Left renal cortex interstitium (tissue), 4 donors: ENCODE results near the gene PRKG1. TPM values are rescaled to one million over a fixed set of nuclear protein-coding genes. Genes with fewer than 3 reads are reported as not detected.

Source experiments
- DNase-seq, 4 donors: peaks; one replicate each; pipeline ENCODE4 v3.0.0-alpha.2; 2013; ENCODE audit warnings: low read depth in 4 of 4, low spot score in 2 of 4, missing footprints in 1 of 4
- polyA plus RNA-seq, 4 donors: library from polyadenylated mRNA; unstranded; fragments of 120-200 nt; gene quantifications; one replicate each; pipeline ENCODE4 v1.2.1, GENCODE V29; 2013; ENCODE audit not compliant: insufficient read length in 4 of 4

PRKG1 gene
- polyA plus RNA-seq, 4 donors, result 12.3 to 14.3 (median 13.4) TPM

DNA sequence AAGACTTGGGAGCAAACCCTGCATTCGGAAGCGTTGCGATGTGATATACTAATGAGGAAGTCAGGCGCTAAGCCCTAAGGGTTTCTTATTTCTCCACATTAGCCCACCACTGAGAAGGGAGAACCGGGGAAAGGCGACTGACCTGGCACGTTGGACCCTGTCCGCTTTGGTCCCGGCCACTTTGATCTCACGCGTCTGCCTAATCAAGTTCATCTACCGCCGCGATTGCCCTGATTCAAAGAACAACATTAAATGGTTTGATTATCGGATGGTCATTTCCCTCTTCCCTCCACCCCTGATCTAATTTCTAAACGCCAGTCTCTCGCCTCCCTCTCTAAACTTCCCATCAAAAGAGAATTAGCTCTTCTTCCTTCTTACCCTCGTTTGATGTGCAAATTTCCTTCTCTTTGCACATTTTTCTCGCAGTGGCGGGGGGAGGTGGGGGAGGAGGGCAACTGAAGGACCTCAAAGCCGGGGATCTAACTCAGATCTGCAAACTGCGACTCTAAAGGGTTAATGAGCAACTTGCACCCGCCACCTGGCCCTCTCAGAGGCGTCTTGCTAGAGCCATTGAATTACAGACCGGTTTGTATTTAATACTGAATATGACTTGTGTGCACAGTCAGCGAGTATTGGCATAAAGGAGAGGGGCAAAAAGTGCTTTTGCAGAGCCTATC is 1239.1 kb downstream of the PRKG1 start:
- peak; percentile 15 to 41 (median 30) for DNase-seq

DNA sequence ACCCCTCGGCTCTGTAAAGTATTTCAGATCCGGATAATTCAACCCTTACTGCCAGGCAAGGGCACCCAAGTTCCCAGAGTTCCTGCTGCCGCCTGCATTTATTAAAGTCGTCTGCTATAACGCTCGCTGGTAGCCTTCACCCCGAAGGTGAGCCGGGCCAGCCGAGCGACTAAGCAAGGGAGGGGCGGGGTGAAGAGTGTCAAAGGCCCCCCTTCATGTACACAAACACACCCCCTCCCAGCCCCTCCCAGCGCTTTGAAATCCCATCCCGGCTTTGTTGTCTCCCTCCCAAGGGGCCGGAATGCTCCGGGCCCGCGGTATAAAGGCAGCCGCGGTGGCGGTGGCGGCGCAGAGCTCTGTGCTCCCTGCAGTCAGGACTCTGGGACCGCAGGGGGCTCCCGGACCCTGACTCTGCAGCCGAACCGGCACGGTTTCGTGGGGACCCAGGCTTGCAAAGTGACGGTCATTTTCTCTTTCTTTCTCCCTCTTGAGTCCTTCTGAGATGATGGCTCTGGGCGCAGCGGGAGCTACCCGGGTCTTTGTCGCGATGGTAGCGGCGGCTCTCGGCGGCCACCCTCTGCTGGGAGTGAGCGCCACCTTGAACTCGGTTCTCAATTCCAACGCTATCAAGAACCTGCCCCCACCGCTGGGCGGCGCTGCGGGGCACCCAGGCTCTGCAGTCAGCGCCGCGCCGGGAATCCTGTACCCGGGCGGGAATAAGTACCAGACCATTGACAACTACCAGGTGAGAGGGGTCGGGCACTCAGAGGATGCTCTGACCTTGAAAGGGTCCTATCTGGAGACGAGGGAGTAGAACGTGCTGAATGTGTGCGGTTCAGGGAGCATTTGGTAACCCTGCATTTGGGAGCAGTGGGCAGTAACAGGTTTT is 1239.9 kb downstream of the PRKG1 start, which contains the start of gene DKK1:
Gene DKK1, plus strand, starts transcription at position 349 of the 889 bp plus-strand sequence. Its CDS starts 154 bp downstream, at position 503.
- peak; percentile 37 to 45 (median 44) for DNase-seq

DNA sequence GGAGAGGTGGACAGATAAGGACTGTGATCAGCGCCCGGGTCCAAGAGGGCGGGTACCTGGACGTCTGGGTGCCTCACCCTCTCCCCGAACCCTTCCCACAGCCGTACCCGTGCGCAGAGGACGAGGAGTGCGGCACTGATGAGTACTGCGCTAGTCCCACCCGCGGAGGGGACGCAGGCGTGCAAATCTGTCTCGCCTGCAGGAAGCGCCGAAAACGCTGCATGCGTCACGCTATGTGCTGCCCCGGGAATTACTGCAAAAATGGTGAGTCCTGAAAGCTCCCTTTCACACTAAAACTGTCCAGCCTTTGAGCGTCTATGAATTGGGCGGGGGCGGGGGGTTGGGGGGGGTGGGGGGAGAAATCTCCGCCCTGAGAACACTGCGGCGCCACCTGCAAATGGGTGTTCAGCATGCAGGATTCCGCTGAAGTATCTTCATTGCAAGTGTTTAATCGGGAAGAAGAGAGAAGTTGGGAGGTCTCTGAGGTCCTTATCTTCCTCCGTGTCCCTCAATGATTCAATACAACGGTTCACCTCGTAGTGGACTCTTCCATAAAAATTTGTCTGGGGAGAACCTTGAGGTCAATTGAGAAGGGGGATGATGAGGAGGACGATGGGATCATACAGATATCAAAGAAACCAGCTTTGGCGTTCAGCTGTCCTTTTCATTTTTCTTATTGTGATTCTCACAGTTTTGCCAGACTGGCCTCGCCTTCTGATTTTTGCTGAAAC is 1240.7 kb downstream of the PRKG1 start:
- peak in 1 of 4 donors; percentile 13 for DNase-seq

DNA sequence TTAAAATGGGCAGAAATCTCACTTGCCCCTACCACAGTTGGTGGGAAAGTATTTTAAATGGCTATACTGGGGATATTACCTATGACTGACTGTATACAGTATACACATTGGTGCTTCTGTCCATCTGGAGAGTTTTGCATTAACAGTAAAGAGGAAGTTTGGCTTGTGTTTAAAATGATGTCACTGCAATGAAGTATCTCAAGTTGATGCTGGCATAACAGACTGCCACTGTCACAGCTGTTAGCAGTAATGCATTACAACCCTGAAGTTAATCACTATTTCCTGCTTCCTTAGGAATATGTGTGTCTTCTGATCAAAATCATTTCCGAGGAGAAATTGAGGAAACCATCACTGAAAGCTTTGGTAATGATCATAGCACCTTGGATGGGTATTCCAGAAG is 1241.7 kb downstream of the PRKG1 start:
- DNase-seq, result no peak

DNA sequence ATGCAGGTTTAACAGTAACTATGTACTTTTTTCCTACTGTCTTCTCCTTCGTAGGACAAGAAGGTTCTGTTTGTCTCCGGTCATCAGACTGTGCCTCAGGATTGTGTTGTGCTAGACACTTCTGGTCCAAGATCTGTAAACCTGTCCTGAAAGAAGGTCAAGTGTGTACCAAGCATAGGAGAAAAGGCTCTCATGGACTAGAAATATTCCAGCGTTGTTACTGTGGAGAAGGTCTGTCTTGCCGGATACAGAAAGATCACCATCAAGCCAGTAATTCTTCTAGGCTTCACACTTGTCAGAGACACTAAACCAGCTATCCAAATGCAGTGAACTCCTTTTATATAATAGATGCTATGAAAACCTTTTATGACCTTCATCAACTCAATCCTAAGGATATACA is 1242.2 kb downstream of the PRKG1 start:
- DNase-seq, result no peak

DNA sequence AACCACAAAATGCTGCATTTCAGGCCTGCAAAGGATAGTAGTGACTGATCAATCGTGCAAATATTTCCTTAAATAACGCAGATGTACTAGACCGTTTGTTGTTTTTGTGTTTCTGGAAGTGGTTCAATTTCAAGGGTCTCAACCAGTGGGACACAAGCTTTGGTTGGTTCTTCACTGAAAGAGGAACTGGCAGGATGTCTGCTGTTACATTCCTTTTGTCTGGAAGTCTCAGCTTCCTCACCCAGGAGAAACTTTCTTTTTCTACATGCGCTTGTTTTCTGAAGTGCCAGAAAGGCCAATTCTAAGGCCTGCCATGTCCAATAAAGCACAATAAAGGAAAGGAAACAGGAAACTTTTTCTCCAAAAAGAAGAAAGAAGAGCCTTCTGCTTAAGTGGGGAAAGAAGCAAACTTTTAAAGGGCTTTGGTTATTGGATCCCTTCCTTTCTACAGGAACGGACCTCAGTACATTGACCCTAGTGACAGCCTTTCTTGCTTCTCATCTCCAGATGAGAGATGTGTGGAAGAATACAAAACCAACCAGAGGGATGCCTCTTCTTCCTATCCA is 1243.9 kb downstream of the PRKG1 start:
- DNase-seq, result no peak

DNA sequence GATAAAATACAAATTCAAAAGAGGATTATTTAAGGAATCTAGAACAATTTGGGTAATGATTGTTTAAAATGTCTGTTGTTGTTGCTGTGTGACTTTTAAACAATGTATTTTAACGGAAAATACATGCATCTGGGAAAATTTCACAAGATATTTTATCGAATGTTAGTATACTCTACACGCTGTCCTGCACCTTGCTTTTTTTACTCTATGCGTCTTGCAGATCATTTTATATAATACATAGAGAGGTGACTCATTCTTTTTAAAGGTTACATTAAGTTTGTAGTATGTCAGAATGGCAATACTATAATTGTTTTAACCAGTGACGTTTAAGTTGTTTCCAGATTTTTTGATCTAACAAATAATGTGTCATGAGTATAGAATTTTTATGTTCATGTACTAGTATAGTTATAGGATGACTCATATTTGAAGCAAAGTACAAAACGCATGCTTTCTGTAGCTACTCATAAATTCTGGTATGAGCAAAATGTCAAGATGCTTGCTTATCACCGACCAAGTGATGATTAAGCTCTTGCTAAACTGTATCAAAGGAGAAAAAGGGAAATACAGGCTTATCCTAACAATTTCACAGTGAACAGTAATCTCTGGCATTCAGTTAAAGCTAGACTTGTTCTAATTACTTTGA is 1244.7 kb downstream of the PRKG1 start:
- no peak for DNase-seq

DNA sequence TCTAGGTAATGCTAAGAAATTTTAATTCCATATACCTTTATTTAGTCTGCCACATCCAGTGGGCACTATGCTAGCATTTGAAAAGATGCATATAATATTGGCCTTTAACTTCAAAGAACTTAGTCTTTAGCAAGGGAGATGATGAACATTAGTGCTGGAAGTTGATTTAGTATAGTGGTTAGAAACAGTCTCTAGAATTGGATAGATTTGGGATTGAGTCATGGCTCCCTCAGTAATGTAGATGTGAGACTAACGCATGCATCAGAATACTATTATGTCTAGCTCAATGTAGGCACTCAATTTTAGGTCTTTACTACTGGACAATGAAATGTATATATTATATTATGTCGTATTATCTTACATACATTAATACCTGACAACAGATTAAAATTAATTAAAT is 1245.6 kb downstream of the PRKG1 start:
- DNase-seq, result no peak

DNA sequence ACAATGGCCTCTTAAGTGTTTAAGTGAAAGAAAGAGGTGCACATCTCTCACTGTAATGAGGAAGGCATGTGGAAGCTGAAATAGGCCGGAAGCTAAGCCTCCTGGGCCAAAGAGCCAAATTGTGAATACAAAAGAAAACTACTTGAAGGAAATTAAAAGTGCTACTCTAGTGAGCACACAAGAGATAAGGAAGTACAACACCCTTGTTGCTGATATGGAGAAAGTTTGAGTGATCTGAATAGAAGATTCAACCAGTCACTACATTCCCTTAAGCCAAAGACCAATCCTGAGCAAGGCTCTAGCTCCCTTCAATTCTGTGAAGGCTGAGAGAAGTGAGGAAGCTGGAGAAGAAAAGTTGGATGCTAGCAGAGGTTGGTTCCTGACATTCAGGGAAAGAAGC is 1248.0 kb downstream of the PRKG1 start:
- DNase-seq, result no peak

DNA sequence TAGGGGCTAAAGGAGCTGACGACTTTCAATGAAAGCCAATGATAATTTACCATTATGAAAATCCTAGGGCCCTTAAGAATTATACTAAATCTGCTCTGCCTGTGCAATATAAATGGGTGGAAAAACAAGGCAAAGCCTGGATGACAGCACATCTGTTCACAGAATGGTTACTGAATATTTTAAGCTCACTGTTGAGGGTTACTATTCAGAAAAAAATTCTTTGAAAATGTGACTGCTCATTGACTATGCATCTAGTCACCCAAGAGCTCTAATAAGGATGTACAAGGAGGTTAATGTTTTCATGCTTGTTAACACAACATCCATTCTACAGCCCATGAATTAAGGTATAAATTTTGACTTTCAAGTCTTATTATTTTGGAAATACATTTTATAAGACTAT is 1248.6 kb downstream of the PRKG1 start:
- DNase-seq, result no peak

DNA sequence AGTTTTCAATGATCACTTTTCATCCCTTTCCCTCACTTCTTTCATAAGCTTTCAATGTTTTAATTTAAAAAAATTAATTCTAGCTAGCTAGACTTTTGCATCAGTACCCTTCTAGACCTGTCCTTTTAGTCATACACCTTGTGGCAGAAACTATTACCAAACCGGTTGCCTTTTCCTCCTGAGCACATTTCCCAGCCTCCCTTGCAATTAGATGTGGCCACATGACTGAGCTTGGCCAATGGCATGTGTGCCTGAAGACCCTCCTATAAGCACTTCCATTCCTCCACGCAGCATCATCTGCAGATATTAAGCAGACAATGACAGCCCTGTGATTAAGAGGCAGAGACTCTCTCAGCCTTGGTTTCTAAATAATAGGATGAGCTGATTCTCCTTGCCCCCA is 1252.1 kb downstream of the PRKG1 start:
- DNase-seq, result no peak

DNA sequence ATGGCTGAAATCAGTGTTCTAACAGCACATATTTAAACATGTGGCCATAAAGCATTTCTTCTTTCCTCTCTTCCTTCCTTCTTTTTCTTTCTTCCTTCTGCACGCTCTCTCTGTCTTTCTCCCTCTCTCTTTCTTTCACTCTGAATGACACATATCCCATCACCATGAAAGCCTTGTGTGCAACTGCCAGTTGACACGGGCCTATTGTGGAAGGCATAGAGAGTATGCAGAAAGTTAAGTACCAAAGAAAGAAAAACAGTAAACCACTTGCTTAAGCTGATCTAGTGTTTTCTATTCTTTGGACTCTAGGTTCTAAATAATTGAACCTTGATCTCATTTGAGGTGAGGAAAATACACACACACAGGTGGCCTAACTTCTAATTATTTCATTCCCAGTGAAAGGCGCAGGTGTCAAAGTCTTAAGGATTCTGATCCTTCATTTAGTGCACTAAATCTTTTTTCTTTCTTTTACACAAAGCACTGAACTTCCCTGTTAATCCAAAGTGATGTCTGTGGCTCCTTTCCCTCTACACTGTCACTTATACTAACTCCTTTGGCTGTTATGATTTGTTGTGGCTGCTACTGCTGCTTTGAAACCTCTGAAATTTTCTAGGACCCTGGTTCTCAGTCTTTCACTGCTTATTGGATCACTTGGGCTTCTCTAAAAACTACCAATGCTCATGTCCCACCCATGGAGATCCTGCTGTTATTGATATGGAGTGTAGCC is 1257.5 kb downstream of the PRKG1 start:
- no peak for DNase-seq

DNA sequence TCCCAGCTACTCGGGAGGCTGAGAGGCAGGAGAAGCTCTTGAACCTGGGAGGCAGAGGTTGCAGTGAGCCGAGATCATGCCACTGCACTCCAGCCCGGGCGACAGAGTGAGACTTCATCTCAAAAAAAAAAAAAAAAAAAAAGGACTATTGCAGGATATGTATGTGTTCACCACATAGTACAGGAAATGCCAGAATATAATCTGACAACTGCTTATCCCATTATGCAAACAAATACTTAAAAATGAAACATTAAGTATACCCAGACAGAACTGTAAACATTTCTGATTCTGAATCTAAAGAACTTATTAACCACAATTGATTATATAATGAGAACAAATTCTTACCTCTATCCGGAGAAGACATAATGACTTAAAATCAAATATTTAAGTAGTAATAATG is 1258.5 kb downstream of the PRKG1 start:
- no peak for DNase-seq

DNA sequence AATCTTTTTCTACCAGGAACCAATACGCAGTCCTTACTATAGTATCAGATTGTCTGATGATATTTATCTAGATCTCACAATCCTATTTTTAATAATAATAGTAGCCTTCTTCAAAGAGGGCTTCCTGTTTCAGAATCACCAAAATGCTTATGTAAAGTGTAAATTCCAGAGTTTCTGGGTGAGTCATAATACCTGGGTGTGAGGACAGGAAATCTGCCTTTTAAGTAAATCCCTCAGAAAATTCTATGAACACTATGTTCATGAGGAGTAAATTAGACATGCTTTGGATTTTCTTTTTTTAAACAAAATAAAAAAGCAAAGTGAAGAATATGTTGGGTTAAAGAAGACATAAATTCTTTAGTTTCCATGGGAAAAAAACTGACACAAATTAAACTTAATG is 1260.3 kb downstream of the PRKG1 start:
- DNase-seq, result no peak

DNA sequence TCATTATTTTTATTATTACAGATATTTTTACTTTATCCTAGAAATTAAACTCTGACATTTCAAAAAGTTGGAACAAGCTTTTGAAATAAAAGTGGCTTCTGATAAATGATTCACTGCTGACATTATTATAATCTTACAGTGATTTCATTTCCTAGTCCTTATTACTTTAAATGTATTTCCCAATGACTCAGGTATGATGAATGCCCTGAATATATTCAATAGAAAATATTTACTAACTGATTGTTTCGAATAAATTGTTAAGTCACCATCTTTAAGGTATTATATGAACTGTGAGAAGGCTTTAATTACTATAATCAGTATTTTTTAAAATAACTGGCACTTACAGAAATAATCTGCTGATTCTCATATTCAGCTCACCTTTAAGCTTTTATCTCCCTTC is 1261.4 kb downstream of the PRKG1 start:
- no peak for DNase-seq

DNA sequence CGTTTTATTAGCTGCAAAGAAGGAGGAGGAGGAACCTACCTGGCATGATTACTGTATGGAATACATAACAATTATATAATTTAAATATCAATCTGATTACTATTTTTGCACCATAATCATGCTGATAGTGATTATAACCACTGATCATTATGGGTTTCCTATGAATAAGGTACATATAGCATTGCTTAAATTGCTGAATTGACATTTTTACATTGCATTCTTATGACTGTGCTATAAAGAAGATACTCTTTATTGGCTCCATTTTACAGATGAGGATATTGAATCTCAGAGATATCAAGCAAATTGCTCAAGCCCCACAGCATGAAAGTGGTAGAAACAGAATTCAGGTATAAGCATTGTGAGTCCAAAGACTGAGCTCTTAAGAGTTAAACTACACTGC is 1262.9 kb downstream of the PRKG1 start:
- no peak for DNase-seq

DNA sequence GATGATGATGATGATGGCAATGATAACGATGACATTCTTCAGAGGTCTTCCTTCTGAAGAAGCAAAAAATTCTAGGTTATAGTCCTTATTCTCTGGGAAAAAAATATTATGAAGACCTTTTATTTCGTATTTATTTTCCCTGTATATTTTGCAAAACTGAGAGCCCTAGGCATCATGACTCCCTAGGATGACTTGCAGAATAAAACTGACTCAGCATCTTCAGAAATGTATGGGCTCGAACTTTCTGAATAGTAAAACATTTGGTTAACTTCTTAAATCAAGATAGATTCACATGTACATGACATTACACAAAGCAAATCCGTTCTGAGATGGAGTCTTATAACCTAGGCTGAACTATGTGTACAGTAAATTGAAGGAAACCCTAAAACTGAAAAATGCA is 1269.2 kb downstream of the PRKG1 start:
- DNase-seq, result no peak

DNA sequence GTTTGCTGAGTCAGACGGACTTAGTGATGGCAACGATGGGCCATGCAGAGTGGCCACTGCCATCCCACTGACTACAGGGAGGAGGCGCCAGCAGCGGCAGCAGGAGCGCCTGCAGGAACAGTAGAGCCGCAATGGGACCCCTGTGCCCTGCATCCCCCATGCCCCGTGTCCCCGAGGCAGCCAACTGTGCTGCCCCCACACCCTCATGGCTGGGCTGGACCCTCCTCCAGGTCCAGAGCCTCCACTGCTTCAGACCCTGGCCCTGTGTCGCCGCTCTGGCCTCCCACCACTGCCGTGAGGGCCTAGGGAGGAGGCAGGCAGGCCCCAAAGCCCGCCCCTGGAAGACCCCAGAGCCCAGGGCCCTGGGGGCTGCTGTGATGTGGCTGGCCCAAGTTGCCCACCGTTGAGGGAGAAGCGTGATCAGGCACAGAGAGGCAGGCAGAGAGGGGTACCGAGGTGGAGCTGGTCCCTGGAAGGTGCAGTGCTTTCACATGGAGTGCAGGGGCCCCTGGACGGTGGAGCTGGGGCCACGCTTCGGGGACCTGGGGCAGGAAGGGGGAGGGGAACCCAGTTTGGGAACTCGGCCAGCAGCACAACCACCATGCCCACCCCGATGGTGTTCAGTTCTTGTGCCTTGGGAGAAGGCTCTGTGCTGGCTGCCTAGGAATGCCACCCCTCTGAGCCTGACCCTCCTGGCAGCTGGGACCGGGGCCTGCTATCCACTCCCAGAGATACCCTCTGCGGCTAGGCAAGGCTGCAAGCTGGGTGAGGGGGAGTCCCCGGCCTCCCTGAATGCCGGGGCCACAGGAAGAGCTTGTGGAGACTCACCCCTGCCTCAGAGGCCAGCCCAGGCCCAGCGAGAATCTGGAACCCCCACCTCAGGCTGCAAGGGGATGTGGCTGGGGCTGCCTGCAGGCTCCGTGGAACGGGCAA is 1272.4 kb downstream of the PRKG1 start:
- DNase-seq, result no peak

DNA sequence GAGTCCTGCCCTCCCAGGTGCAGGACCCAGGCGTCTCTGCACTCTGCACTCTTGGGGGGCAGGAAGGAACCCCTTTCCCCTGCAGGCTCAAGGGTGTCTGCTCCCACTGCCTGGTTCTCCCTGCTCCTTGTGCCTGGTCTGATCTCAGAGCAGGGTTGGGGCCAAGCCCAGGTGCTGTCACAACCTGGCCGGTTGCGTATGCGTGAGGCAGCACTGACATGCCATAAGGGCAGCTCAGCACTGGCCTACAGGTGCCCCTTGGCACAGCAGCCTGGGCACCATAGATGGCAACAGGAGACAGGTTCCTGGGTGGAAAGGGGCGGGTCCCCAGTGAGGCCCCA is 1273.0 kb downstream of the PRKG1 start:
- no peak for DNase-seq
